Retinal pigment epithelial cell (primary cell): ENCODE results near the gene CSNK1A1.
A peak's percentile ranks its signal among the peaks of the same experiment; 100 is the strongest.

Source experiments
- DNase-seq: peaks from one replicate; pipeline ENCODE4 v3.0.0-alpha.2; 2010; ENCODE audit warnings: low read depth
- H3K4me3 ChIP-seq: 2 replicates; pipeline ENCODE4 v1.5.1; 2011; ENCODE audit warnings: mild to moderate bottlenecking, low read length, control low read depth, moderate library complexity
- TF ChIP-seq, protein P1 (sequence below): conservative IDR thresholded peaks from 2 replicates; pipeline ENCODE4 v1.5.1; 2011; ENCODE audit warnings: low read depth, low read length, control low read depth, inconsistent platforms

Gene CSNK1A1

DNA sequence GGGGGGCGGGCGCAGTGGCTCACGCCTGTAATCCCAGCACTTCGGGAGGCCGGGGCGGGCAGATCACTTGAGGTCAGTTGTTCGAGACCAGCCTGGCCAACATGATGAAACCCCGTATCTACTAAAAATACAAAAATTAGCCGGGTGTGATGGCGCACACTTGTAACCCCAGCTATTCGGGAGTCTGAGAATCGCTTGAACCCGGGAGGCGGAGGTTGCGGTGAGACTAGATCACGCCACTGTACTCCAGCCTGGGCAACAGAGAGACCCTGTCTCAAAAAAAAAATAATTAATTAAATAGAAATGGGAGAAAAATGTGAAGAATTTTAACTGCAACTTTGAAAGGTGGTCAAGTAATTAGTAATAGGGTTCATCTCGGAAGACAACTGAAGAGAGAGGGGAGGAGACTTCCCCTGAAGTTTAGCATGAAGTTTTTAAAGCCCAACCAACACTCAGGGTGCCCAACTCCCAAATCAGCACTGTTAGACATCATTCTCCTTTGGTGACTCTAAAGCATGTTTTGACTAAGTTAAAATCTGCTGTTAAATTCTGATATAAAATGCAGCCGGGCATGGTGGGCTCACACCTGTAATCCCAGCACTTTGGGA is 1.4 kb upstream of the CSNK1A1 start:
- H3K4me3 ChIP-seq: no peak overlapping the region
- TF ChIP-seq, protein P1, sequence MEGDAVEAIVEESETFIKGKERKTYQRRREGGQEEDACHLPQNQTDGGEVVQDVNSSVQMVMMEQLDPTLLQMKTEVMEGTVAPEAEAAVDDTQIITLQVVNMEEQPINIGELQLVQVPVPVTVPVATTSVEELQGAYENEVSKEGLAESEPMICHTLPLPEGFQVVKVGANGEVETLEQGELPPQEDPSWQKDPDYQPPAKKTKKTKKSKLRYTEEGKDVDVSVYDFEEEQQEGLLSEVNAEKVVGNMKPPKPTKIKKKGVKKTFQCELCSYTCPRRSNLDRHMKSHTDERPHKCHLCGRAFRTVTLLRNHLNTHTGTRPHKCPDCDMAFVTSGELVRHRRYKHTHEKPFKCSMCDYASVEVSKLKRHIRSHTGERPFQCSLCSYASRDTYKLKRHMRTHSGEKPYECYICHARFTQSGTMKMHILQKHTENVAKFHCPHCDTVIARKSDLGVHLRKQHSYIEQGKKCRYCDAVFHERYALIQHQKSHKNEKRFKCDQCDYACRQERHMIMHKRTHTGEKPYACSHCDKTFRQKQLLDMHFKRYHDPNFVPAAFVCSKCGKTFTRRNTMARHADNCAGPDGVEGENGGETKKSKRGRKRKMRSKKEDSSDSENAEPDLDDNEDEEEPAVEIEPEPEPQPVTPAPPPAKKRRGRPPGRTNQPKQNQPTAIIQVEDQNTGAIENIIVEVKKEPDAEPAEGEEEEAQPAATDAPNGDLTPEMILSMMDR: no peak

DNA sequence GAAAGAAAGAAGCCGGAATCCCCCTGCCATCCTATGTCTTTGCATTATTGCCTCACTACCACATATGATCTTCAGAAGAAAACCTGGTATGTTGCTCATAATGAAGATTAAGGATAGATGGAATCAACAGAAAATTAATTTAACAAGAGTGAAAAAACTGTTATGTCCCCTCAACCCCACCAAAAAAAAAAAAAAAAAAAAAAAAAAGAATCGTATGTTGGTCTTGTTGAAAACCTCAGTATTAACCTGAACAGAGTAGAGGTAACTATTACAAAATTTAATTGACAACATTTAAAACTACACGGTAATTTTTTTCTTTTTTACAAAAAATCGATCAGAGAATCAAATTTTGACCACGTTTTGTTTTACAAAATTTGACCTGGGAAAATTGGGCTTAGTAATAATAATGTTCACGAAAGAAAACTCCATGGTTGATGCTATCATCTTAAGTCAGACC is 827 bp upstream of the CSNK1A1 start:
- no peak for DNase-seq
- peak overlapping the region; percentile 100 for H3K4me3 ChIP-seq
- TF ChIP-seq, protein P1: no peak

More for the DNA sequence above, 1.4 kb upstream of the CSNK1A1 start:
- no peak for DNase-seq

DNA sequence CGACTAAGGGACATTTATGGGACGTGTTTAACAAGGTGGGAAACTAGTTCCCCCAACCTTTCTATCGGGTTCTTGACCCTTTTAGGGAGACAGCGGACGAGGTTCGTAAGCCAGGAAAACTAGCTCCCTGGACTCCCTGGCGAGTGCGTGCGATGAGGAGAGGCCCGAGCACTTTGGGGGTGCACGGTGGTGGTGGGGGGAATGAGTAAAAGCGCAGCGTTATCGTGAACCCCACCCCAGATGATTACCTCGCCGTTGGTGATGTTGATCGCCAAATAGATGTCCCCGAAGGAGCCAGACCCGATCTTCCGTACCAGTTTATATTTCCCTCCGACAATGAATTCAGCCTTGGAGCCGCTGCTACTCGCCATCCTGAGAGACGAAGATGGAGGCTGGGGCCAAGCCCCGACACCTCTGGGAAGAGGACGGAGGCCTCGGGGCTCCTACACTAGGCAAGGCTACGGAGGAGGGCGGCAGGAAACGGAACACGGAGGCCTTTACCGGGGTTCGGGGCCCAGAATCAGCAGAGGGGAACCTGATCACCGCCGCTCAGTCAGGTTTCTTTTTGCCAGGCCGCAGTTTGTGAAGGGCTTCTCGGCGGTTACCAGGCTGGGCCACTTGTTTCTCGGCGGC is 529 bp downstream of the CSNK1A1 start:
- H3K4me3 ChIP-seq: peak overlapping the region; percentile 100
- DNase-seq: no peak
- TF ChIP-seq, protein P1: no peak

DNA sequence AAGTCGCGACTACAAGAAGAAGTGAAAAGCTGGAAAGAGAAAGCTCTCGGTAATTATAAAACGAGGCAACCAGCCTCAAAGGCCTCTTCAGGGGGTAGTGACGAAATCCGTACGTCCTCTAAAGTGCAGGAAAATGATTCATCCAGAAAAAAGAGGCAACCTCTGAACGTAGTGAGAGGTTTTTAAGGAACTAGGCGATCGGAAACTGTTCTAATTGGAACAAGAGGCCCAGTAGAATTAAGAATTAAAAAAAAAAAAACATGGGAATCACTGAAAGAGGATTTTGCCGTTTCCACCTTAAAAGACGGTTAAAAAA is 1.0 kb downstream of the CSNK1A1 start:
- TF ChIP-seq, protein P1: no peak
- no peak for DNase-seq
- H3K4me3 ChIP-seq: peak overlapping the region; percentile 100

DNA sequence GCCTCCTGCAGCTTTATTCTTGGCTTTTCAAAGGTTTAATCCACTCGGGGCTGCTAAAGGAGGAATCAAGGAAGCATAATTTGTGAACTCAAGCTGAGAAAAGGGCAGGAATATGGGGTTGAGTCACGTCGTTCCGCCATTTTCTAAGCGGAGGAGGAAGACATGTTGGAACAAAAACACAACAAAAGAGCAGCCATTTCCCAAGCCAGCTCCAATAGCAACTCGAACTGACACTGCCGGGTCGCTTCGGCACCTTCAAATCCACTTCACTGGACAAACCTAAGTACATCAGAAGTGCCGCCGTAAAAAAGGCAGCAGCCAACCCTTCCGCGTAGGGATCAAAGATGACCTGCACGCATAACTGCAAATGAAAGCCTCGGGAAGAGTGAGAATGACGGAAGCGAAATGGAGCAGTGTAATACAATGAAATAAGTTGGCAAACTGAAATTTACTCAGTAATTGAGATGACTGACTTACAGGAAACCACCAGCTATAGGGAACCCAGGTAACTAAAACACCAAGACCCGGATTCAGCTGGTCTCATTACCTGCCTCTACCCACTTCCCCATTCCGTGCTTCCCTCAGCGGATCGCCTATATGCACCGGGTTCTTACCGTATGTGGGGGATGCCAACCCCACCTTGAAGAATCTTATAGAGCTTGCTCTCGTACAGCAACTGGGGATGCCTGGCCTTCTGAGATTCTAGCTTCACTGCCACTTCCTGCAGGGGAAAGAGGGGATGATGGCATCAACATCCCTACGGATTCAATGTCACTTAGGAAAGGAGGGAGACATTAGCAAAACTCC is 1.6 kb downstream of the CSNK1A1 start:
- DNase-seq: no peak
- TF ChIP-seq, protein P1: no peak
- H3K4me3 ChIP-seq: peak overlapping the region; percentile 100

DNA sequence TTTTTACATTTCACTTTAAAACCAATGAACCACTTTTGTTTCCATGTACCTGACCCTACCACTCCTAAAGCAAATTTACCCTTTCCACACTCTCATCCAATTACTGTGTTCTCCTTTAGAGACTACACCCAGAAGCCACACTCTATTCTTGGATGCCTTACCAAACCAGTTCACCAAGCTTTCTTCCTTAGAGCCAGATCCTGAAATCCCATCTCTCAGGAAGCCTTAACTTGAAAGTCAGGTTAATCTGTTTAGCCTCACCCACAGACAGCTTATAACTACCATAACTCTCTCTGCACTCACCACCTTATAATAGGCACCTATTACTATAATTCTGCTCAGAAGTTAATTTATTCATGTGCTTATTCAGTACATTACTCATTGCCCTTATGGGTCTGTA is 4.3 kb downstream of the CSNK1A1 start:
- TF ChIP-seq, protein P1: no peak
- H3K4me3 ChIP-seq: no peak overlapping the region
- no peak for DNase-seq
